Measurements from ENCODE around the gene PPP2R2C. TPM values are rescaled to one million over a fixed set of nuclear protein-coding genes. Genes with fewer than 3 reads are reported as not detected.

PPP2R2C gene
- total and polyA plus RNA-seq, 2 experiments from 2014 or later, result 1.3 to 9.2 TPM

- TF ChIP-seq ZNF114 (CRISPR knock-in tag; IDR thresholded peaks at IDR 0.05) (no peak), ETS1 (IDR thresholded peaks at IDR 0.05) (no peak), JUNB (IDR thresholded peaks at IDR 0.05; ENCODE audit: unreplicated experiment) (no peak), CTCF (conservative IDR thresholded peaks at IDR 0.05; ENCODE audit: low read depth in 2 of 2) (no peak), CREB1 (CRISPR knock-in tag; IDR thresholded peaks at IDR 0.05; ENCODE audit: low read depth) (no peak), POLR2AphosphoS5 (IDR thresholded peaks at IDR 0.05; ENCODE audit: low read depth) (no peak), STAT1 (IDR thresholded peaks at IDR 0.05; ENCODE audit: unreplicated experiment) (no peak)
- Mint-ChIP-seq H3K27ac (no peak overlapping the region), H3K36me3 (ENCODE audit: low read depth) (no peaks in the 10 kb centered on the region), H3K4me3 (no peak overlapping the region), H3K9me3 (no peaks in the 10 kb centered on the region; the same call in 2 of the 3 replicates), H3K4me1 (no peaks in the 10 kb centered on the region; the same call in 2 of the 3 replicates), H3K27me3 (ENCODE audit: insufficient read depth, low read depth, poor library complexity) (peaks cover 6% of the 10 kb centered on the region)
- Histone ChIP-seq H3K9me2 (ENCODE audit: insufficient read depth) (no peaks in the 10 kb centered on the region), H3K27ac (ENCODE audit: low read depth) (no peak overlapping the region), H3K79me2 (replicated peaks; ENCODE audit: insufficient read depth) (no peaks in the 10 kb centered on the region), H4K20me1 (replicated peaks; ENCODE audit: insufficient read depth) (no peaks in the 10 kb centered on the region), H3K4me1 (ENCODE audit: insufficient read depth) (no peaks in the 10 kb centered on the region), H3K4me3 (no peak overlapping the region), H3F3A (replicated peaks; ENCODE audit: low read depth) (no peaks in the 10 kb centered on the region), H2AFZ (no peak overlapping the region), H3K36me3 (ENCODE audit: insufficient read depth) (no peaks in the 10 kb centered on the region), H3K4me2 (no peak overlapping the region), H3K27me3 (ENCODE audit: insufficient read depth) (no peaks in the 10 kb centered on the region)
- ATAC-seq (peak; percentile 59), DNase-seq (ENCODE audit: low spot score) (no peak)
Measured at GRCh38 chr4:6354119-6354518, 118.3 kb downstream of the PPP2R2C start.

GRCh38 chr4:6352031-6352692 is 120.3 kb downstream of the PPP2R2C start:
- Mint-ChIP-seq H3K9me3 (no peaks in the 10 kb centered on the region), H3K27ac (no peak overlapping the region), H3K36me3 (ENCODE audit: low read depth) (no peaks in the 10 kb centered on the region), H3K4me3 (no peak overlapping the region), H3K27me3 (ENCODE audit: insufficient read depth, low read depth, poor library complexity) (peaks cover 6% of the 10 kb centered on the region), H3K4me1 (no peaks in the 10 kb centered on the region; the same call in 2 of the 3 replicates)
- Histone ChIP-seq H3F3A (replicated peaks; ENCODE audit: low read depth) (no peaks in the 10 kb centered on the region), H3K4me3 (no peak overlapping the region), H3K4me1 (ENCODE audit: insufficient read depth) (no peaks in the 10 kb centered on the region), H3K36me3 (ENCODE audit: insufficient read depth) (no peaks in the 10 kb centered on the region), H3K27ac (ENCODE audit: low read depth) (no peak overlapping the region), H3K9me2 (ENCODE audit: insufficient read depth) (no peaks in the 10 kb centered on the region), H2AFZ (no peak overlapping the region), H3K4me2 (no peak overlapping the region), H4K20me1 (replicated peaks; ENCODE audit: insufficient read depth) (no peaks in the 10 kb centered on the region), H3K79me2 (replicated peaks; ENCODE audit: insufficient read depth) (no peaks in the 10 kb centered on the region), H3K27me3 (ENCODE audit: insufficient read depth) (no peaks in the 10 kb centered on the region)
- ATAC-seq (no peak), DNase-seq (ENCODE audit: low spot score) (no peak)
- TF ChIP-seq ZNF114 (CRISPR knock-in tag; IDR thresholded peaks at IDR 0.05), result no peak
- no peak for TF ChIP-seq REST (IDR thresholded peaks at IDR 0.05; ENCODE audit: unreplicated experiment)
- no peak for TF ChIP-seq ZNF331 (CRISPR knock-in tag; IDR thresholded peaks at IDR 0.05; ENCODE audit: low read depth)
- no peak for TF ChIP-seq CREB1 (CRISPR knock-in tag; IDR thresholded peaks at IDR 0.05; ENCODE audit: low read depth)
- TF ChIP-seq JUNB (IDR thresholded peaks at IDR 0.05; ENCODE audit: unreplicated experiment), result no peak
- TF ChIP-seq POLR2AphosphoS5 (IDR thresholded peaks at IDR 0.05; ENCODE audit: low read depth), result no peak
- TF ChIP-seq EZH2 (IDR thresholded peaks at IDR 0.05; ENCODE audit: low read depth, unreplicated experiment), result no peak
- no peak for TF ChIP-seq NANOG (IDR thresholded peaks at IDR 0.05; ENCODE audit: borderline replicate concordance)
- no peak for TF ChIP-seq ETS1 (IDR thresholded peaks at IDR 0.05)
- no peak for TF ChIP-seq EZH2phosphoT487 (IDR thresholded peaks at IDR 0.05; ENCODE audit: unreplicated experiment)
- no peak for TF ChIP-seq CTCF (conservative IDR thresholded peaks at IDR 0.05; ENCODE audit: low read depth in 2 of 2)

All from GM23338 (cell line).